HepG2 (cell line): ENCODE data around the gene PATZ1. TPM values are rescaled to one million over a fixed set of nuclear protein-coding genes. Genes with fewer than 3 reads are reported as not detected.

ENCODE experiments used
- ATAC-seq: fragments of 200-7000 bp; cut with Tn5 transposase; 3 replicates; pipeline ENCODE4 v1.9.1; 2020; ENCODE audit warnings: mild to moderate bottlenecking, moderate library complexity
- BruUV-seq: library from RNA; stranded (reverse); fragments of 400-500 nt; replicated peaks from 2 replicates; lab custom pipeline; 2021; lab: Mats Ljungman, UMichigan
- CTCF ChIA-PET: fragments of 300-600 bp; formaldehyde crosslinking; extraction: SDS; loops from one replicate; lab custom pipeline; 2021; ENCODE audit warnings: low total read pairs, inconsistent platforms, low intra/inter-chr PET ratio; lab: Yijun Ruan, JAX
- POLR2A ChIA-PET: fragments of 350-600 bp; sonication (Branson Sonifier 250); formaldehyde crosslinking; loops from one replicate; lab custom pipeline; 2020; ENCODE audit warnings: antibody characterized with exemption, inconsistent platforms; lab: Yijun Ruan, JAX
- DNase-seq: peaks from one replicate; pipeline ENCODE4 v3.0.0-alpha.2; 2015; ENCODE audit warnings: low spot score
- FAIRE-seq: peaks from 3 replicates; lab custom pipeline; 2011; peaks lifted over from hg19 to GRCh38; lab: Jason Lieb, UNC
- H2AFZ ChIP-seq: one replicate; pipeline ENCODE4 v1.6.1; 2011; ENCODE audit warnings: low read length, inconsistent platforms
- H3K27ac ChIP-seq: fragments of 300-600 bp; 3 replicates; pipeline ENCODE4 v1.8.0; 2011; ENCODE audit warnings: mixed run types, mild to moderate bottlenecking, mixed read lengths, low read length, inconsistent platforms; ENCODE audit not compliant: insufficient read depth; ENCODE audit errors: extremely low read length
- H3K27me3 ChIP-seq, 2 experiments: fragments of 200-600 bp in 1 of 2; 2 replicates in 1 of 2; 3 replicates in 1 of 2; pipeline versions ENCODE4 v1.6.0 to v1.8.0; 2011; ENCODE audit warnings: low read length in 2 of 2, mild to moderate bottlenecking in 2 of 2, moderate library complexity in 2 of 2, inconsistent platforms in 1 of 2; ENCODE audit not compliant: insufficient read depth in 2 of 2, control insufficient read depth in 1 of 2
- H3K36me3 ChIP-seq, 2 experiments: fragments of 200-600 bp in 1 of 2; replicated peaks in 1 of 2; 2 replicates in 1 of 2; 3 replicates in 1 of 2; pipeline versions ENCODE4 v1.5.1 to v1.8.0; 2011; ENCODE audit warnings: low read length in 2 of 2, inconsistent platforms in 1 of 2; ENCODE audit not compliant: insufficient read depth in 2 of 2, control insufficient read depth in 1 of 2
- H3K4me1 ChIP-seq: 2 replicates; pipeline ENCODE4 v1.5.1; 2012; ENCODE audit warnings: low read length, inconsistent platforms; ENCODE audit not compliant: insufficient read depth
- H3K4me2 ChIP-seq: 2 replicates; pipeline ENCODE4 v1.6.0; 2011; ENCODE audit warnings: low read depth, low read length, inconsistent platforms
- H3K4me3 ChIP-seq, 3 experiments: fragments of 200-600 bp in 1 of 3; sonication (generic), shearing (Covaris generic) in 1 of 3; replicated peaks in 1 of 3; 2 replicates each; pipeline ENCODE4 v1.5.1; 2011 to 2016; ENCODE audit warnings: low read length in 3 of 3, inconsistent platforms in 2 of 3, low read depth in 2 of 3, mild to moderate bottlenecking in 2 of 3, control low read depth in 1 of 3, mixed read lengths in 1 of 3; ENCODE audit not compliant: insufficient read depth in 1 of 3
- H3K79me2 ChIP-seq: one replicate; pipeline ENCODE4 v1.6.1; 2011; ENCODE audit warnings: low read length, inconsistent platforms; ENCODE audit not compliant: insufficient read depth
- H3K9ac ChIP-seq: 2 replicates; pipeline ENCODE4 v1.6.0; 2011; ENCODE audit warnings: mild to moderate bottlenecking, low read depth, low read length, inconsistent platforms; ENCODE audit not compliant: insufficient read depth
- H3K9me3 ChIP-seq: 2 replicates; pipeline ENCODE4 v1.5.1; 2012; ENCODE audit warnings: mild to moderate bottlenecking, low read length
- H4K20me1 ChIP-seq: 2 replicates; pipeline ENCODE4 v1.6.0; 2011; ENCODE audit warnings: inconsistent platforms, mild to moderate bottlenecking, low read length, moderate library complexity; ENCODE audit not compliant: insufficient read depth
- CBX2 ChIP-seq, 2 experiments: fragments of 200-600 bp in 1 of 2; sonication (generic); formaldehyde crosslinking in 1 of 2; IDR thresholded peaks; 2 replicates each; pipeline versions ENCODE4 v1.7.0 to v1.8.1; 2018 to 2022; ENCODE audit warnings: low read depth in 2 of 2, low read length in 1 of 2, mild to moderate bottlenecking in 1 of 2, missing genetic modification reagents in 1 of 2
- GPN1 ChIP-seq: sonication (generic); formaldehyde crosslinking; IDR thresholded peaks from 2 replicates; pipeline ENCODE4 v1.5.1; 2020; ENCODE audit warnings: missing genetic modification reagents, borderline replicate concordance
- HES4 ChIP-seq: sonication (generic); formaldehyde crosslinking; IDR thresholded peaks from 2 replicates; pipeline ENCODE4 v1.9.0; 2021; ENCODE audit warnings: mild to moderate bottlenecking, missing genetic modification reagents, borderline replicate concordance
- HMGXB4 ChIP-seq, 2 experiments: sonication (generic) in 1 of 2; formaldehyde crosslinking in 1 of 2; IDR thresholded peaks; 2 replicates each; pipeline versions ENCODE4 v1.4.0 to v1.6.1; 2018 to 2020; ENCODE audit warnings: missing genetic modification reagents in 2 of 2, borderline replicate concordance in 1 of 2, low read depth in 1 of 2, mild to moderate bottlenecking in 1 of 2, missing biosample characterization in 1 of 2
- HNRNPUL1 ChIP-seq: fragments of 200-400 bp; formaldehyde crosslinking; IDR thresholded peaks from 2 replicates; pipeline ENCODE4 v1.6.1; 2017; ENCODE audit warnings: low read depth, mild to moderate bottlenecking, low read length, moderate library complexity
- KDM1A ChIP-seq: IDR thresholded peaks from 2 replicates; pipeline ENCODE4 v1.6.1; 2016; ENCODE audit warnings: missing compliant biosample characterization
- MAFF ChIP-seq: IDR thresholded peaks from 2 replicates; pipeline ENCODE4 v1.6.1; 2011; ENCODE audit warnings: low read depth, low read length, improper control_type of control experiment
- NFKBIZ ChIP-seq: IDR thresholded peaks from 2 replicates; pipeline ENCODE4 v1.6.1; 2018; ENCODE audit warnings: missing genetic modification reagents, missing compliant biosample characterization
- PHF21A ChIP-seq: sonication (generic); formaldehyde crosslinking; IDR thresholded peaks from 2 replicates; pipeline ENCODE4 v1.5.0; 2020; ENCODE audit warnings: mild to moderate bottlenecking, missing genetic modification reagents
- SOX5 ChIP-seq: IDR thresholded peaks from 2 replicates; pipeline ENCODE4 v1.6.1; 2016; ENCODE audit warnings: borderline replicate concordance
- WGBS: methylation state at CpG from one replicate; pipeline ENCODE4 v1.1.6; 2017; ENCODE audit warnings: low lambda C conversion rate; 5-methylcytosine and 5-hydroxymethylcytosine counted together
- in situ Hi-C: cut with HindIII; loops from 2 replicates; pipeline ENCODE4 v1.10.0; 2017; ENCODE audit warnings: low pct_unique_long_range_greater_than_20kb; ENCODE audit not compliant: extremely low pct_ligation_motif_present
- intact Hi-C: fragments of 100-400 bp; cut with micrococcal nuclease; formaldehyde crosslinking; loops from one replicate; pipeline ENCODE4 v1.10.0; 2022; ENCODE audit not compliant: unreplicated experiment
- polyA plus RNA-seq, 8 experiments: library from polyadenylated mRNA; depleted of rRNA in 3 of 8; stranded (reverse) in 7 of 8; unstranded in 1 of 8; fragments of >200 nt; fragmentation: Illumina TruSeq in 4 of 8; extraction: Trizol in 4 of 8; gene quantifications; 2 replicates each; pipeline versions ENCODE4 v1.2.1 to v1.2.3, GENCODE V29; 2011 to 2016; ENCODE audit warnings: low read depth in 4 of 8, missing spikeins in 1 of 8, mixed read lengths in 1 of 8; ENCODE audit not compliant: insufficient read depth in 1 of 8
- total RNA-seq, 5 experiments: library from RNA; depleted of rRNA; stranded (reverse); fragments of >200 nt; fragmentation: Illumina TruSeq; extraction: Trizol; gene quantifications; 2 replicates each; pipeline ENCODE4 v1.2.3, GENCODE V29; 2016; ENCODE audit warnings: low read depth in 1 of 5
- TF ChIP-seq, protein P1 (sequence below): sonication (generic); formaldehyde crosslinking; IDR thresholded peaks from 2 replicates; pipeline ENCODE4 v1.4.0; 2020; ENCODE audit warnings: missing genetic modification reagents
- TF ChIP-seq, protein P2 (sequence below): sonication (generic); formaldehyde crosslinking; IDR thresholded peaks from 2 replicates; pipeline ENCODE4 v1.4.0; 2020; ENCODE audit warnings: mild to moderate bottlenecking, missing genetic modification reagents

Gene PATZ1
- total and polyA plus RNA-seq, 2 of the 13 experiments (the other 11 are each of a cell fraction or from before 2014, with no cell fraction given) = 24.9 to 30.5 TPM

DNA sequence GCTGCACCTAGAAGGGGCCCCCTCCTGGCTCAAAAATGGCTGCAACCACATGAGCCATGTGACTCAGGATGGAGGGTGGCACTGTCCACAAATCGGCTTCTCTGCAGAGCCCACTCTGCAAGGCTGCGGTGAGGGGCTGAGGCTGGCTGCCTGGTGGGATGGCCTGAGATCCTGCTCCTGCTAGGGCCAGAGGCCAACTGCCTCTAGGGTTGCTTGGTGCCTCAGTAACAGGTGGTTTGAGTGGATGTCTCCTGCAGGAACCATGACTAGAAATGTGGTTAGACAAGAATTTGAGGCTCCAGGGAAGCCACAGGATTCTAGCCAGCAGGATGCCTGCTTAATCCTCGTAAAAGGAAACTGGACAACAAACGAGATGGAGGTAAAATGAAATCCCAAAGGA, 17.1 kb downstream of the PATZ1 start:
- Histone ChIP-seq H3K36me3 (peaks cover 47 to 92% of the 10 kb centered on the region in 2 experiments), H3K4me2 (no peak overlapping the region), H4K20me1 (peaks cover 14% of the 10 kb centered on the region; the same call in 1 of the 2 replicates), H3K4me3 (no peak overlapping the region), H2AFZ (no peak overlapping the region), H3K27ac (no peak overlapping the region), H3K9me3 (no peaks in the 10 kb centered on the region), H3K4me1 (no peaks in the 10 kb centered on the region), H3K79me2 (peaks cover 7% of the 10 kb centered on the region), H3K9ac (no peak overlapping the region), H3K27me3 (no peaks in the 10 kb centered on the region)
- ATAC-seq (no peak), FAIRE-seq (no peak), DNase-seq (no peak)
- 88% methylated on average over 2 of the region's 4 CpGs for WGBS
- in situ Hi-C loops (no loop called here), intact Hi-C loops (no loop called here)
- POLR2A ChIA-PET = no interaction called here
- TF ChIP-seq GPN1 (CRISPR knock-in tag) (no peak), PHF21A (no peak), NFKBIZ (no peak), SOX5 (CRISPR knock-in tag) (no peak), CBX2 (IDR thresholded peaks at IDR 0.05; ENCODE audit: low read depth, low read length) (no peak), CBX2 (CRISPR knock-in tag; IDR thresholded peaks at IDR 0.05; ENCODE audit: low read depth) (no peak), MAFF (no peak), HMGXB4 (CRISPR knock-in tag; IDR thresholded peaks at IDR 0.05; ENCODE audit: borderline replicate concordance in 1 of 2, low read depth in 1 of 2) (no peak), HNRNPUL1 (no peak), HES4 (CRISPR knock-in tag) (no peak), KDM1A (CRISPR knock-in tag) (no peak)
- TF ChIP-seq, protein P1, sequence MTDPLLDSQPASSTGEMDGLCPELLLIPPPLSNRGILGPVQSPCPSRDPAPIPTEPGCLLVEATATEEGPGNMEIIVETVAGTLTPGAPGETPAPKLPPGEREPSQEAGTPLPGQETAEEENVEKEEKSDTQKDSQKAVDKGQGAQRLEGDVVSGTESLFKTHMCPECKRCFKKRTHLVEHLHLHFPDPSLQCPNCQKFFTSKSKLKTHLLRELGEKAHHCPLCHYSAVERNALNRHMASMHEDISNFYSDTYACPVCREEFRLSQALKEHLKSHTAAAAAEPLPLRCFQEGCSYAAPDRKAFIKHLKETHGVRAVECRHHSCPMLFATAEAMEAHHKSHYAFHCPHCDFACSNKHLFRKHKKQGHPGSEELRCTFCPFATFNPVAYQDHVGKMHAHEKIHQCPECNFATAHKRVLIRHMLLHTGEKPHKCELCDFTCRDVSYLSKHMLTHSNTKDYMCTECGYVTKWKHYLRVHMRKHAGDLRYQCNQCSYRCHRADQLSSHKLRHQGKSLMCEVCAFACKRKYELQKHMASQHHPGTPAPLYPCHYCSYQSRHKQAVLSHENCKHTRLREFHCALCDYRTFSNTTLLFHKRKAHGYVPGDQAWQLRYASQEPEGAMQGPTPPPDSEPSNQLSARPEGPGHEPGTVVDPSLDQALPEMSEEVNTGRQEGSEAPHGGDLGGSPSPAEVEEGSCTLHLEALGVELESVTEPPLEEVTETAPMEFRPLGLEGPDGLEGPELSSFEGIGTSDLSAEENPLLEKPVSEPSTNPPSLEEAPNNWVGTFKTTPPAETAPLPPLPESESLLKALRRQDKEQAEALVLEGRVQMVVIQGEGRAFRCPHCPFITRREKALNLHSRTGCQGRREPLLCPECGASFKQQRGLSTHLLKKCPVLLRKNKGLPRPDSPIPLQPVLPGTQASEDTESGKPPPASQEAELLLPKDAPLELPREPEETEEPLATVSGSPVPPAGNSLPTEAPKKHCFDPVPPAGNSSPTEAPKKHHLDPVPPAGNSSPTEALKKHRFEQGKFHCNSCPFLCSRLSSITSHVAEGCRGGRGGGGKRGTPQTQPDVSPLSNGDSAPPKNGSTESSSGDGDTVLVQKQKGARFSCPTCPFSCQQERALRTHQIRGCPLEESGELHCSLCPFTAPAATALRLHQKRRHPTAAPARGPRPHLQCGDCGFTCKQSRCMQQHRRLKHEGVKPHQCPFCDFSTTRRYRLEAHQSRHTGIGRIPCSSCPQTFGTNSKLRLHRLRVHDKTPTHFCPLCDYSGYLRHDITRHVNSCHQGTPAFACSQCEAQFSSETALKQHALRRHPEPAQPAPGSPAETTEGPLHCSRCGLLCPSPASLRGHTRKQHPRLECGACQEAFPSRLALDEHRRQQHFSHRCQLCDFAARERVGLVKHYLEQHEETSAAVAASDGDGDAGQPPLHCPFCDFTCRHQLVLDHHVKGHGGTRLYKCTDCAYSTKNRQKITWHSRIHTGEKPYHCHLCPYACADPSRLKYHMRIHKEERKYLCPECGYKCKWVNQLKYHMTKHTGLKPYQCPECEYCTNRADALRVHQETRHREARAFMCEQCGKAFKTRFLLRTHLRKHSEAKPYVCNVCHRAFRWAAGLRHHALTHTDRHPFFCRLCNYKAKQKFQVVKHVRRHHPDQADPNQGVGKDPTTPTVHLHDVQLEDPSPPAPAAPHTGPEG = no peak
- TF ChIP-seq, protein P2, sequence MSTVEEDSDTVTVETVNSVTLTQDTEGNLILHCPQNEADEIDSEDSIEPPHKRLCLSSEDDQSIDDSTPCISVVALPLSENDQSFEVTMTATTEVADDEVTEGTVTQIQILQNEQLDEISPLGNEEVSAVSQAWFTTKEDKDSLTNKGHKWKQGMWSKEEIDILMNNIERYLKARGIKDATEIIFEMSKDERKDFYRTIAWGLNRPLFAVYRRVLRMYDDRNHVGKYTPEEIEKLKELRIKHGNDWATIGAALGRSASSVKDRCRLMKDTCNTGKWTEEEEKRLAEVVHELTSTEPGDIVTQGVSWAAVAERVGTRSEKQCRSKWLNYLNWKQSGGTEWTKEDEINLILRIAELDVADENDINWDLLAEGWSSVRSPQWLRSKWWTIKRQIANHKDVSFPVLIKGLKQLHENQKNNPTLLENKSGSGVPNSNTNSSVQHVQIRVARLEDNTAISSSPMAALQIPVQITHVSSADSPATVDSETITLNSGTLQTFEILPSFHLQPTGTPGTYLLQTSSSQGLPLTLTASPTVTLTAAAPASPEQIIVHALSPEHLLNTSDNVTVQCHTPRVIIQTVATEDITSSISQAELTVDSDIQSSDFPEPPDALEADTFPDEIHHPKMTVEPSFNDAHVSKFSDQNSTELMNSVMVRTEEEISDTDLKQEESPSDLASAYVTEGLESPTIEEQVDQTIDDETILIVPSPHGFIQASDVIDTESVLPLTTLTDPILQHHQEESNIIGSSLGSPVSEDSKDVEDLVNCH (CRISPR knock-in tag) = no peak
- no TSS peak for BruUV-seq
- CTCF ChIA-PET = no interaction called here
